GM21786 (cell line): ENCODE data around the gene CETP.

ENCODE experiments used
- ATAC-seq: cut with Tn5 transposase; IDR thresholded peaks from one replicate; pipeline ENCODE4 v1.9.1; 2021; ENCODE audit not compliant: unreplicated experiment

Gene CETP

GRCh38 chr16:56961851-56962281 lies at the start of gene CETP:
TSS of gene CETP (plus strand) at chr16:56961950. CDS start at chr16:56961980, 30 bp downstream.
- no peak for ATAC-seq

GRCh38 chr16:56912746-56913708 lies 48.7 kb upstream of the CETP start:
- ATAC-seq, result no peak

DNA sequence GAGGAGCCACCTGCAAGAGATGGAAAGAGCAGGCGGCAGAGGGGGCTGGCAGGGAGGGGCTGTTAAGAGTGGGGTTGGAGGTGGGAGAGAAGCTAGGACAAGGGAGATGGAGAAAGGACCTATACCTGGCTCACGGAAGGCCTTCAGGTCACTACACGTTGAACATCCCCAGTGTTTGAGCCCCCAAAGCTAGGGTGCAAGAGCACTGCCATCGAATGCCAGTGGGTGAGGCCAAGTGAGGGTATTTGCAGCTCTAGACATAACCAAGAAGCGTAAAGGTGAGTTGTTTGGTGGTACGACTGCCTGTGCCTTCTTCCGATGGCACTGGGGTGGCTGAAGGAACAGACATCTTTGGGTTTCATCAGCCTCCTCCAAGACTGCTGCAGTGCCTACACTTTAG lies 46.9 kb upstream of the CETP start:
- ATAC-seq, result no peak

DNA sequence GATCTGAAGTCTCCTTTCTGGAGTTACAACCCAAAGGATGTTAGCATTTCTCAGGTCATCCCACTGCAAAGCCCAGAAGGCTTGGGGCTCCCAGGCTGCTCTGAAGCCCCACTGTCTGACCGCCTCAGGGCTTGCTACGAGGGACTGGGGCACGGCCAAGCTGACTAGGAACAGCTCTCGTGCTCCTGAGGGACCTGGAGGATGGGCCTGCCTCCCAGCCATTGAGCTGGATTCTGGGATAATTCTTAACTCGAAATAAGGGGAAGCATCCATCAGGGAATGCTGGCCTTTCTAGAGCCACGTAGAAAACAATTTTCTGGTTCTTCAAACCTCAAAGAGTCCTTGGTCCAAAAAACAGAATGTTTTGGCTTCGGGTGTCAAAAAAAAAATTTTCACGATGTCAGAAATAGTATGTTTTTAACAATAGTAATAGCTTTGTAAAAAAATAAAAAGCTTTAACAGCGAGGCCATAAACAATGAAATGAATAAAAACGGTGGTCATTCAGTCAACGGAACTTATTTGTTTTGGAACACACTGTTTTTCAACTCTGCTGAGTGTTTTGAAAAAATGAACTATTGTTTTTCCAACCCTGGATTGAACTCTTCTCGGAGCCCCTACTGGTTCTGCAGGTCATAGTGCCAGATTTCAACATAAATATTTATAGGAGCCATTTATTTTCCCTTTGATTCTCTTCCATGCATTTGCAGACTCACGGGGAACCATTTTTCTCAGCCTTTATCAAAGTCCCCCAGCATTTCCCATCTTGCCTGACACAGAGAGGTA lies 46.2 kb upstream of the CETP start:
- no peak for ATAC-seq

- peak; percentile 75 for ATAC-seq
Measured at GRCh38 chr16:56916571-56917403, 45.0 kb upstream of the CETP start.

DNA sequence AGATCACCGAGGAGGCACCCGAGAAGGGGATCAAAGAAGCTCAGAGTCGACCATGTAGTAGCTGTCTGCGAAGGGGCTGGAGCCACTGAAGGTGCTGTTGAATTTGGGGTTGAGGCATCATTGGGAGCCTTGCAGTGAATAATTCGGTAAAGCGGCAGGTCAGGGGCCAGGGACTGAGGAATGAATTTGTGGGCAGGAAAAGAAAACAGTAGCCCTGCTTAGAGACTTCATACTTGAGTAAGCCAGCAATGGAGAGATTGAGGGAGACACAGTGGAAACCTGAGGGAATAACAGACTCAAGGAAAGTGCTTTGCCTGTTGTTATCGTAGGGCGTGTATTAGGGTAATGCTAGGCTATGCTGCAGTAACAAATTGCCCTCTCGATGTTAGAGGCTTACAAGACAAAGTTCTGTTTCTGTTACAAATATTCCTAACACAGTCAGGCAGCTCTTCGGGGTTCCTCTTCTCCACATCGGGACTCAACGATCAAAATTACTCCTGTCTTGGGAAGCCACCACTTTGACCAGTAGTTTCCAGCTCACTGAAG lies 43.2 kb upstream of the CETP start:
- no peak for ATAC-seq

DNA sequence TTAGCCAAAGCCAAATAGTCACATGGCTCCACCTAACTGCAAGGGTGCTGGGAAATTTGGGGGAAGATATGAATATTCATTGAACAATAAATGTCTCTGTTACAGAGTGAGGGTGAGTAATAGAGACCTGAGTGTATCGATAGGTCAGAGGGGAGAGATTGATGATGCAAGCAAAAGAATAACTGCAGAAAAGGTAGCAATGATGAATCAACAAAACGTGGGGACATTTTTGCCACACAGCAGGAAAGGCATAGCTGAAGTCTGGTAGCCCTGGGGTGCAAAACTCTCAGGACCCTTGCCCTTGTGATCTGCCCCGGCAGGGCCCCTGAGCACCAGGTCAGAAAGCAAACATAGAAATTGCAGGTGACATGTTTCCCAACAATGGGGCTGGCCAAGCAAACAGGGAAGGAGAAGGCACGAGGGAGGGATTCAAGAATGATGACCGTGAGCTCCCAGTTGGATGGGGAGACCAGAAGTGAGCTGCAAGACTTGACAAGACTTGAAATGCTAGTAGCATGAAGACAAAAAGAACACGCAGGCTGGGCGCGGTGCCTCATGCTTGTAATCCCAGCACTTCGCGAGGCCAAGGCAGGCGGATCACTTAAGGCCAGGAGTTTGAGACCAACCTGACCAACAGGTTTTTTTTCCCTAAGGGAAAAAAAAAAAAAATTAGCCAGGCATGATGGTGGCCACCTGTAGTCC lies 42.5 kb upstream of the CETP start:
- no peak for ATAC-seq

DNA sequence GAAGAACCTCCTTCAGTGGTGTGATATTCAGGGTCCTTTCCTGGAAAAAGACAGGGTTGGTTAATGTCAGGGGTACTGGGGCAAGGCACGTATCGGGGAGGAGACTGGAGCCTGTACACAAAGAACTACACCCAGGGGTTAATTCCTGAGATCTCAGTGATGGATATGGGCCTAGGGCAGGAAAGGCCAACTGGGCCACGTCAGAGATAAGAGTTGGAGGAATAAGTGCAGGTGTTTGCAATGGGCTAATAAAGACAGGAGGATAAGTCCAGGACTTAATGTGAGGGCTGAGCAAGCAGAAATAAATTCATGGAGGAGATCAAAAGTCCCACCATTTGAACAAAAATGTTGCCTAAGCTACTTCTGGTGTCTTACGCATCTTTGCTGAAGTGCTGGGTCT lies 40.2 kb upstream of the CETP start:
- ATAC-seq, result no peak

DNA sequence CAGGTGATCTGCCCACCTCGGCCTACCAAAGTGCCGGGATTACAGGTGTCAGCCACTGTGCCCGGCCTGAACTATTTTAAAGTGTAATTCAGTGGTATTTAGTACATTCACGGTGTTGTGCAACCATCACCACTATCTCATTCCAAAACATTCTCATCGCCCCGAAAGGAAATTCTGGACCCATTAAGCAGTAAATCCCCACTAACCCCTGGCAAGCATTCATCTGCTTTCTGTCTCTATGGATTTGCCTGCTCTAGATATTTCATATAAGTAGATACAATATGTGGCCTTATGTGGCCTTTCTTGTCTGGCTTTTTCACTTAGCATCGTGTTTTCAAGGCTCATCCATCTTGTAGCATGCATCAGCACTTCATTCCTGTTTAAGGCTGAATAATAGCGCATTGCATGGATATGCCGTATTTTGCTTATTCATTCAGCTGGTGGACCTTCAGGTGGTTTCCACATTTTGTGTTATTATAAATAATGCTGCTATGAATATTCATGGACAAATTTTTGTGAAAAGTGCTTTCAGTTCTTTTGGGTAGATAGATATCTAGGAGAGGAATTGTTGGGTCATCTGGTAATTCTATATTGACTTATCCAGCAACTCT lies 38.2 kb upstream of the CETP start:
- ATAC-seq, result no peak

DNA sequence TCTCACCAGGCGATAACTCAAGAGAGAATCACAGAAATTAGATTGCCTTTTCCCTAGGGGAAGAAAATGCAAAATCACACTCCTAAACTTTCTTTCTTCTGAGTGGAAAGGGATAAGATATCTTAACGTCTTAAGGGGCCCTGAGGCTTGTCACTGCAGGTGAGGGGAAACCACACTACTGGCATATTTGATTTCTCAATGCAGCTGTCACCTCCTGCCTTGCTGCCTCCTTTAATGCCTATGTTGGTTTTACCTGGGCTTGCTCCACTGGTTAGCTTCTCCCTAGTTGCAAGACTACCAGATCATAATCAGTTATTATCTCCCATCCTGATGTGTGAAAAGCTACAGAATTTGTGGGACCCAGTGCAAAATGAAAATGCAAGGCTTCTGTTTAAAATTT lies 34.3 kb upstream of the CETP start:
- ATAC-seq, result no peak

DNA sequence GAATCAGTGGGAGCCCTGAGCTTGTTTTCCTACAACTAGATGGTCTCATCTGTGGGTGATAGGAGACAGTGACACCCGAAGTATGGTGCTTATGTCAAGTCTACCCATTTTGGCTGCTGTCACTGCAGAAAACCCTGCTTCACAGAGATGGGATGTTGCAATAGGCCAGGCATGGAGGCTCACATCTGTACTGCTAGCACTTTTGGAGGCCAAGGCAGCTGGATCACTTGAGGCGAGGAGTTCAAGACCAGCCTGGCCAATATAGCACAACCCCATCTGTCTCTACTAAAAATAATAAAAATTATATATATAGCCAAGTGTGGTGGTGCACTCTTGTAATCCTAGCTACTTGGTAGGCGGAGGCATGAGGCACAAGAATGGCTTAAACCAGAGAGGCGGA lies 32.1 kb upstream of the CETP start:
- no peak for ATAC-seq

DNA sequence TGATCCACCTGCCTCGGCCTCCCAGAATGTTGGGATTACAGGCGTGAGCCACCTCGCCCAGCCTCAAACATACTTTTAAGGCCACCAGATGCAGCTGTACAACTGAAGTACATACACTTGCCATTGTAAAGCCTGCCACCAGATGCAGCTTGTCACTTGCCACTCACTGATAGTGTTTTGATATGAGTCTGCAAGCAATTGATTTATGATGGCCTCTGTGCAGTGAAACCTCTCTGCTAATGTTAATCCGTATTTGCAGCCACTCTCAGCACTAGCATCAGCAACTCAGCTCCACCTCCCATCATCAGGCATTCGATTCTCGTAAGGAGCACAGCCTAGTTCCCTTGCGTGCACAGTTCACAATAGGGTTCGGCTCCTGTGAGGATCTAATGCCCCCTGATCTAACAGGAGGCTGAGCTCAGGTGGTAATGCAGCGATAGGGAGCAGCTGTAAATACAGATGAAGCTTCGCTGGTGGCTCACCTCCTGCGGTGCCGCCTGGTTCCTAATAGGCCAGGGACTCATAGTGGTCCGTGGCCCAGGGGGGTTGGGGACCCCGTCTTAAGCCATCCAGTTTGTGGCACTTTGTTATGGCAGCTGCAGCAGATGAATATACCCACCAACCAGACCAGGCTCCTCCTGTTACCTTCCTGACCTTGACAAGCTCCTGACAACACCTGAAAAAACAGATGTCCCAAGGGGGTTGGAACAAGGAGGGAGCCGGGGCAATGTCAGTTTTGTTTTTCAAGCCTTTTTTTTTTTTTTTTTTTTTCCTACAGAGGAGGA lies 31.1 kb upstream of the CETP start:
- ATAC-seq, result no peak

DNA sequence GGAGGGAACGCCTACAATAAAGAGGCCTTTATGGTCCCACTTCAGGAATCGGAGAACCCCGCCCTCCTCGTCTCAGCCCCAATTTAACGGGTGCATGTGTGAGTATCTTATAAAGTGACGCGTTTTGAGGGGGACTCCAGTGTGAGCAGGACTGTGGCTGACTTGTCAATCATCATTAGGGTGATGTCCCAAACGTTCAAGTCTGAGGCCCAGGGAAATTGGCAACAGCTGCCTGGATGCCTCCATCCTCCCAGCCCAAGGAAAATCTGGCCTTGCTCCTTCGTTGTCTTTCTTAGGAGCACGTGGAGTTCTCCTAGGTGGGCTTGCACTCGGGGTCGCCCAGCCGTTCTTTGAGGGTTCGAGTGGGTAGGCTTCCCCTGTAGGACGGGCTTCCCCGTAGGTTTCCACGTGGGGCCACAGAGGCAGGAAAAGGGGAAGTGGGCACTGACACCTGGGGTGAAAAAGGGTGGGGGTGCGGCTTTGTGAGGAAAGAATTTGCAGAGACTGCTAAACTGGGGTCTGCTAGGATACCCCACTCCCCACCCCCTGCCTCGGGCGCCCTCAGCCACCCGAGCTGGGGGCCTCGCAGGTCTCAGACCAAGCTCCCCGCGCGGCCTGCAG lies 30.4 kb upstream of the CETP start:
- peak; percentile 39 for ATAC-seq

GRCh38 chr16:56931892-56932720 lies 29.6 kb upstream of the CETP start, which contains the start of gene HERPUD1:
TSS of gene HERPUD1 (plus strand) at chr16:56932142. CDS start at chr16:56932245, 103 bp downstream.
- ATAC-seq, result peak; percentile 77

DNA sequence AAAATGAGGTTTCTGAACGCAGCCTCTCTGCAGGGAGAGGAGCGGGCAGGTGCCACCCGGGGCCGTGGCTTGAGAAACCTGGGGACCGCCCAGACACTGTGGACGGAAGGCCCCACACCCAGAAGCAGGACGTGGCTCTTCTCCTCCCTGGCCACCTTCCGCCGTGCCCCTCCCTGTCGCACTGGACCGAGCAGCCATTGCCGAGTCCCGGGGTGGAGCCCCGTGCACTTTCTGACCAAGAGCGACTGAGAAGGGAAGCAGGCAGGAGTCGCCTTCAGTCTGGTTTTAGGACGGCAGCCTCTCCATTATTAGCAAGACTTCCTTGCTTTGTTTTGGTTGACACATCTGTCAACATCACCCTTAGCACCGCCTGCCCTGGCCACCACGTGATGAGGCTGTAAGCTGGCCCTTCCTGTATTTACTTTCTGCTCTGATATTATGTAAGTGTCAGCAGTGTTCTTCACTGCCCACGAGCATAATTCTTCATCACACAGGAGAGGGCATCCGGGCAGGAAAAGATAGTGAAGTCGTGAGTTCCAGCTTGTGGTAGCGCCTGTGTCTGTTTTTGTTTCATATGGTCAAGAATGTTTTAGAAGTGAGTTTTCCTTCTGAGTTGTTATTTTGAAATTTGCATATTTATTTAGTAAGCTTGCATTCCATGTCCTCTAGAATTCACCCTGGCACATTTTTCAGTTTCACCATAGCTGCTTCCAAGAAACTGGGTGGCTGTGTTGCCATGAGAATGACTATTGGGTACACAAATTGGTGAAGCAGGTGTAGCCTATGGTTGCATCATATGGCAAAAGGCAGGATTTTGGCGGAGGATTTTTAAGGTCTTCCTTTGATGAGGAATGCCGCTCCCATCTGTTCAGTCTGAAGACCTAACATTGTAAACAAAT lies 28.8 kb upstream of the CETP start:
- ATAC-seq, result no peak

DNA sequence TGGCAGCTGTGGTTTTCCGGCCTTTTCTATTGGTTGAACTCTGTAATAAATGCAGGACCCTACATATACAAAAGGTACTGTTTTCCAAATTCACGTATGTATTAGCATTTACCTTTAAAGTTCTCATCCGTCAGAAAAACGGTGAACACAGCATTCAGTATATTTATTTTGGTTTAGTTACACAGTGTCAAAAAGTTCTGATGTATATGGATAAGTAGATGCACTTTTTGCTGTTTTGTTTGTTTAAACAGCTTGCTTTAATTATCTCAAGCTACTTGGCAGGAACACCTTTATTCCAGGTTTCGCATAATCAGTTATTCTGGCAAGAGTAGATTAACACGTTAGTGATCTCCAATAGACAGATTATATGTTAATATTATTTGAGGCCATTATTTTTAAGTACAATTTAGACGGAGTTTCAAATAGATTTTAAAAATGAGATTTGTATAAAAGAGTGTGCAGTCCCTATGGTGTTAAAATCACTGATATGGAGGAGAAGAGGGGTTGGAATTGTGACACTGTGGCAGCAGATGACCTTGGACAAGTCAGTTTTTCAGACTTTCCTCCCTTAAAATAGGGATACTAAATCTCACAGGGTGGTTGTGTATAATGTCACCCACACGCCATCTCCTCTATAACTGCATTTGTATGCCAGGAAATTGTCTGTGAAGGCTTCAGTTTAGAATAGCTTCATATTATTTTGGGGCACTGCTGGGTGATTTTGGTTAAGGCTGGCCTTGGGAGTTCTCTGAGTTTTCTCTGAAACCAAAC lies 27.7 kb upstream of the CETP start:
- ATAC-seq, result no peak
